Uterus (tissue), 2 donors: ENCODE results near the gene LMO7.

Experiments
- CTCF ChIP-seq, 4 experiments: fragments of 200-600 bp in 2 of 4; fragments of 450-650 bp in 2 of 4; sonication (generic) in 2 of 4; IDR thresholded peaks; one replicate each; pipeline ENCODE4 v1.5.1; 2016 to 2019; ENCODE audit warnings: antibody characterized with exemption in 4 of 4, mild to moderate bottlenecking in 2 of 4, moderate library complexity in 1 of 4
- POLR2A ChIP-seq, 2 donors: fragments of 450-650 bp; IDR thresholded peaks; one replicate each; pipeline ENCODE4 v1.6.1; 2016; ENCODE audit warnings: antibody characterized with exemption in 2 of 2, mild to moderate bottlenecking in 1 of 2, moderate library complexity in 1 of 2

- TF ChIP-seq CTCF (IDR thresholded peaks at IDR 0.05), result no peak
- TF ChIP-seq POLR2A (IDR thresholded peaks at IDR 0.05), result no peak
Observed at GRCh38 chr13:75682326-75682725, 46.2 kb downstream of the LMO7 start.
